K562 (cell line): Measurements from ENCODE around the gene HADHB. TPM values are rescaled to one million over a fixed set of nuclear protein-coding genes. Genes with fewer than 3 reads are reported as not detected.

ENCODE experiments used
- ATAC-seq: fragments of 200-7000 bp; cut with Tn5 transposase; 3 replicates; pipeline ENCODE4 v1.9.1; 2020; ENCODE audit warnings: moderate library complexity
- BruUV-seq: library from RNA; stranded (reverse); fragments of 400-500 nt; replicated peaks from 2 replicates; lab custom pipeline; 2021; lab: Mats Ljungman, UMichigan
- CTCF ChIA-PET: fragments of 300-600 bp; formaldehyde crosslinking; extraction: SDS; loops from one replicate; lab custom pipeline; 2021; ENCODE audit warnings: low intra/inter-chr PET ratio; lab: Yijun Ruan, JAX
- POLR2A ChIA-PET: fragments of 300-600, 350-650 bp; sonication (Branson Sonifier 250); formaldehyde crosslinking; extraction: SDS; loops from one replicate; lab custom pipeline; 2021; ENCODE audit warnings: antibody characterized with exemption, inconsistent platforms; lab: Yijun Ruan, JAX
- DNase-seq, 4 experiments: peaks; one replicate each; pipeline versions ENCODE4 v3.0.0 to v3.0.0-alpha.2; 2011 to 2018; ENCODE audit warnings: low spot score in 3 of 4, mixed read lengths in 3 of 4; ENCODE audit errors: extremely low read depth in 1 of 4
- FAIRE-seq: peaks from 2 replicates; lab custom pipeline; 2011; peaks lifted over from hg19 to GRCh38; lab: Jason Lieb, UNC
- H2AFZ ChIP-seq: 2 replicates; pipeline ENCODE4 v1.6.0; 2011; ENCODE audit warnings: low read depth, low read length, control low read depth, inconsistent platforms
- H3K27ac ChIP-seq: fragments of 200-600 bp; 3 replicates; pipeline ENCODE4 v1.8.0; 2011; ENCODE audit warnings: low read depth, mild to moderate bottlenecking, control low read depth, inconsistent platforms, low read length, moderate library complexity, mixed read lengths; ENCODE audit errors: extremely low read depth
- H3K27me3 ChIP-seq, 2 experiments: fragments of 300-600 bp in 1 of 2; 2 replicates in 1 of 2; 3 replicates in 1 of 2; pipeline versions ENCODE4 v1.6.0 to v1.8.0; 2011; ENCODE audit warnings: inconsistent platforms in 2 of 2, low read length in 2 of 2, mild to moderate bottlenecking in 1 of 2, mixed read lengths in 1 of 2, moderate library complexity in 1 of 2; ENCODE audit not compliant: control insufficient read depth in 2 of 2, insufficient read depth in 2 of 2
- H3K36me3 ChIP-seq: fragments of 300-600 bp; 3 replicates; pipeline ENCODE4 v1.8.0; 2011; ENCODE audit warnings: mild to moderate bottlenecking, low read length, inconsistent platforms; ENCODE audit not compliant: control insufficient read depth, insufficient read depth
- H3K4me1 ChIP-seq, 2 experiments: fragments of 200-600 bp in 1 of 2; replicated peaks in 1 of 2; 2 replicates in 1 of 2; 3 replicates in 1 of 2; pipeline versions ENCODE4 v1.5.1 to v1.8.0; 2011; ENCODE audit warnings: inconsistent platforms in 2 of 2, low read length in 2 of 2, mild to moderate bottlenecking in 1 of 2, mixed read lengths in 1 of 2, moderate library complexity in 1 of 2; ENCODE audit not compliant: control insufficient read depth in 2 of 2, insufficient read depth in 2 of 2
- H3K4me2 ChIP-seq: 2 replicates; pipeline ENCODE4 v1.6.1; 2011; ENCODE audit warnings: low read length, control low read depth, inconsistent platforms, mixed read lengths; ENCODE audit not compliant: insufficient read depth
- H3K4me3 ChIP-seq: fragments of 200-600 bp; sonication (generic), shearing (Covaris generic); 2 replicates; pipeline ENCODE4 v1.5.1; 2016; ENCODE audit warnings: control low read depth, inconsistent platforms
- H3K79me2 ChIP-seq: fragments of 200-600 bp; 3 replicates; pipeline ENCODE4 v1.8.0; 2011; ENCODE audit warnings: low read length, inconsistent platforms; ENCODE audit not compliant: control insufficient read depth, insufficient read depth
- H3K9ac ChIP-seq, 2 experiments: 2 replicates each; pipeline versions ENCODE4 v1.6.0 to v1.6.1; 2011; ENCODE audit warnings: low read depth in 2 of 2, low read length in 2 of 2, control low read depth in 1 of 2, inconsistent platforms in 1 of 2, mild to moderate bottlenecking in 1 of 2, mixed read lengths in 1 of 2; ENCODE audit not compliant: insufficient read depth in 1 of 2
- H3K9me1 ChIP-seq: one replicate; pipeline ENCODE4 v1.6.0; 2011; ENCODE audit warnings: inconsistent platforms, mild to moderate bottlenecking, low read length, moderate library complexity; ENCODE audit not compliant: control insufficient read depth, insufficient read depth
- H3K9me3 ChIP-seq: replicated peaks from 2 replicates; pipeline ENCODE4 v1.5.1; 2011; ENCODE audit warnings: low read depth, low read length, inconsistent platforms; ENCODE audit not compliant: control insufficient read depth, insufficient read depth
- H4K20me1 ChIP-seq: replicated peaks from 2 replicates; pipeline ENCODE4 v1.6.1; 2011; ENCODE audit warnings: low read length, inconsistent platforms, mixed read lengths; ENCODE audit not compliant: control insufficient read depth, insufficient read depth
- ATF3 ChIP-seq, 2 experiments: fragments of 450-650 bp in 1 of 2; sonication (generic) in 1 of 2; formaldehyde crosslinking in 1 of 2; IDR thresholded peaks in 1 of 2; conservative IDR thresholded peaks in 1 of 2; 2 replicates each; pipeline versions ENCODE4 v1.6.1 to v1.8.1; 2016 to 2023; ENCODE audit warnings: mild to moderate bottlenecking in 2 of 2, moderate library complexity in 2 of 2, inconsistent platforms in 1 of 2, missing genetic modification reagents in 1 of 2
- BCL6 ChIP-seq: fragments of 250-450 bp; sonication (Bioruptor Pico); IDR thresholded peaks from 2 replicates; pipeline ENCODE4 v1.4.0; 2020
- CTBP1 ChIP-seq: fragments of 450-650 bp; IDR thresholded peaks from 2 replicates; pipeline ENCODE4 v1.6.1; 2016; ENCODE audit warnings: borderline replicate concordance
- DPF2 ChIP-seq: fragments of 450-650 bp; IDR thresholded peaks from 2 replicates; pipeline ENCODE4 v1.6.1; 2016
- EGR1 ChIP-seq: fragments of 450-650 bp; conservative IDR thresholded peaks from 2 replicates; pipeline ENCODE4 v1.6.1; 2017; ENCODE audit warnings: mild to moderate bottlenecking
- FOXJ2 ChIP-seq: fragments of 200-800 bp; sonication (Bioruptor generic); IDR thresholded peaks from 2 replicates; pipeline ENCODE4 v1.6.1; 2016; ENCODE audit warnings: missing genetic modification characterization, missing compliant biosample characterization
- POLR2AphosphoS2 ChIP-seq: IDR thresholded peaks from 2 replicates; pipeline ENCODE4 v1.6.1; 2012; ENCODE audit warnings: low read length, improper control_type of control experiment
- ZBED1 ChIP-seq: IDR thresholded peaks from 2 replicates; pipeline ENCODE4 v1.6.1; 2014
- ZBTB12 ChIP-seq: fragments of 250-450 bp; sonication (Bioruptor Pico); IDR thresholded peaks from 2 replicates; pipeline ENCODE4 v1.4.0; 2020
- ZEB2 ChIP-seq: fragments of 450-650 bp; IDR thresholded peaks from 2 replicates; pipeline ENCODE4 v1.6.1; 2016
- WGBS: fragments of 100-300 bp; shearing (Covaris generic); methylation state at CpG from one replicate; pipeline ENCODE4 v1.1.6; 2016; ENCODE audit warnings: low coverage, mixed read lengths; ENCODE audit not compliant: insufficient coverage; ENCODE audit errors: missing lambda C conversion rate; 5-methylcytosine and 5-hydroxymethylcytosine counted together
- in situ Hi-C: fragments of 300-500 bp; cut with MboI; formaldehyde crosslinking; loops from 4 replicates; pipeline ENCODE4 v1.15.0; 2018; ENCODE audit warnings: inconsistent platforms, mixed read lengths
- intact Hi-C: fragments of 100-400 bp; cut with micrococcal nuclease; formaldehyde crosslinking; loops from 2 replicates; pipeline ENCODE4 v1.14.2; 2022
- polyA plus RNA-seq, 8 experiments: library from polyadenylated mRNA; depleted of rRNA in 4 of 8; stranded (reverse) in 5 of 8; unstranded in 3 of 8; fragments of >200 nt; fragmentation: Nextera tagmentation in 2 of 8; fragmentation: Illumina TruSeq in 1 of 8; extraction: Ambion mirVana in 2 of 8; extraction: Trizol in 1 of 8; gene quantifications; 2 replicates each; pipeline versions ENCODE4 v1.2.1 to v1.2.3, GENCODE V29; 2011 to 2014; ENCODE audit warnings: inconsistent platforms in 1 of 8, missing spikeins in 1 of 8
- total RNA-seq, 7 experiments: library from RNA; depleted of rRNA in 6 of 7; stranded (reverse); fragments of >200 nt in 6 of 7; fragmentation: Illumina TruSeq in 2 of 7; extraction: Trizol in 2 of 7; gene quantifications; 2 replicates each; pipeline versions ENCODE4 v1.2.1 to v1.2.3, GENCODE V29; 2011 to 2021; ENCODE audit warnings: low replicate concordance in 1 of 7

The HADHB gene
- total and polyA plus RNA-seq, 9 of the 15 experiments (the other 6 are each of a cell fraction or from before 2014, with no cell fraction given) = 67.3 to 199 (median 100) TPM

- peak; percentile 69 for FAIRE-seq
- Histone ChIP-seq H3K27ac (no peak overlapping the region), H3K4me3 (no peak overlapping the region), H3K79me2 (no peaks in the 10 kb centered on the region), H3K4me2 (peak overlapping the region; percentile 27; the same call in 1 of the 2 replicates), H3K36me3 (peaks cover 11% of the 10 kb centered on the region; the same call in 1 of the 3 replicates), H3K9me3 (no peaks in the 10 kb centered on the region), H3K9ac (no peak overlapping the region), H3K4me1 (peaks cover 2 to 4% of the 10 kb centered on the region in 2 experiments; a peak in 1 of 5 replicates), H3K9me1 (no peaks in the 10 kb centered on the region), H4K20me1 (no peaks in the 10 kb centered on the region), H3K27me3 (no peaks in the 10 kb centered on the region), H2AFZ (no peak overlapping the region)
- no TSS peak for BruUV-seq
- intact Hi-C loops (no loop called here), in situ Hi-C loops (no loop called here)
- ChIA-PET CTCF (interaction anchor here (1.2 kb wide), 1 partner anchor 17 kb away, joined by 3 read pairs; no protein-coding TSS in a partner anchor), POLR2A (interaction anchor here (0.6 kb wide), 1 partner anchor 52 kb away, joined by 3 read pairs; no protein-coding TSS in a partner anchor)
- peak; percentile 84 for ATAC-seq
- WGBS = 21% methylated on average over 6 of the region's 6 CpGs
- peak in 2 of 4 experiments; percentile 46 to 55 for DNase-seq
- TF ChIP-seq DPF2 = 0 out of 2 replicates have a peak, but pooled peaks have one; percentile 19
- no peak for TF ChIP-seq ZBED1
- 0 out of 2 replicates have a peak, but pooled peaks have one; percentile 29 for TF ChIP-seq ZEB2
- TF ChIP-seq CTBP1 = 0 out of 2 replicates have a peak, but pooled peaks have one; percentile 10
- no peak for TF ChIP-seq BCL6 (CRISPR knock-in tag)
- peak; percentile 30; the same call in 1 of the 2 replicates for TF ChIP-seq ATF3 (IDR thresholded peaks at IDR 0.05)
- TF ChIP-seq ATF3 (CRISPR knock-in tag; conservative IDR thresholded peaks at IDR 0.05) = no peak
- TF ChIP-seq ZBTB12 (CRISPR knock-in tag) = no peak
- TF ChIP-seq EGR1 = peak; percentile 95
- TF ChIP-seq POLR2AphosphoS2 = 0 out of 2 replicates have a peak, but pooled peaks have one; percentile 30
- TF ChIP-seq FOXJ2 (tag) = no peak
Observed at GRCh38 chr2:26292646-26293045, 47.9 kb downstream of the HADHB start.
